Stimulated activated CD4-positive, alpha-beta T cell treated with anti-CD3 and anti-CD28 coated beads, Interleukin-1b, Interleukin-23, amount 100 ng/mL, for 1 hour (primary cell): Measurements from ENCODE around the gene POLR3E.
"Not testable (repeated sequence)": the region's sequence is repeated elsewhere in the genome, so short reads cannot be mapped to it uniquely, and the experiment has no call there.

Experiments
- DNase-seq, 2 donors: peaks; one replicate each; pipeline ENCODE4 v3.0.0-alpha.2; 2020; ENCODE audit warnings: low read depth in 2 of 2

Gene POLR3E

DNA sequence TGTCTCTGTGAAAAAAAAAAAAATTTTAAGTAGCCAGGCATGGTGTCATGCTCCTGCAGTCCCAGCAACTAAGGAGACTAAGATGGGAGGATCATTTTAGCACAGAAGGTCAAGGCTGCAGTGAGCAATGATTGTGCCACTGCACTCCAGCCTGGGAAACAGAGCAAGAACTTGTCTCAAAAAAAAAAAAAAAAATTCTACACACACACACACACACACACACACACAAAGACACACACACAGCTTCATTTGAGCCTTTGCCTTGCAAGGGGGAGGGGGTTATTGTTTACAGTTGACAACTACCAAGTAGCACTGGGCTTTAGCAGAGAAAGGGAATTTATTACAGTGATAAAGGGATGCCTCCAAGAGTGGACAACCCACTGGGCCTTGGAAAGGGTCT lies 4.9 kb upstream of the POLR3E start:
- DNase-seq, result no peak

DNA sequence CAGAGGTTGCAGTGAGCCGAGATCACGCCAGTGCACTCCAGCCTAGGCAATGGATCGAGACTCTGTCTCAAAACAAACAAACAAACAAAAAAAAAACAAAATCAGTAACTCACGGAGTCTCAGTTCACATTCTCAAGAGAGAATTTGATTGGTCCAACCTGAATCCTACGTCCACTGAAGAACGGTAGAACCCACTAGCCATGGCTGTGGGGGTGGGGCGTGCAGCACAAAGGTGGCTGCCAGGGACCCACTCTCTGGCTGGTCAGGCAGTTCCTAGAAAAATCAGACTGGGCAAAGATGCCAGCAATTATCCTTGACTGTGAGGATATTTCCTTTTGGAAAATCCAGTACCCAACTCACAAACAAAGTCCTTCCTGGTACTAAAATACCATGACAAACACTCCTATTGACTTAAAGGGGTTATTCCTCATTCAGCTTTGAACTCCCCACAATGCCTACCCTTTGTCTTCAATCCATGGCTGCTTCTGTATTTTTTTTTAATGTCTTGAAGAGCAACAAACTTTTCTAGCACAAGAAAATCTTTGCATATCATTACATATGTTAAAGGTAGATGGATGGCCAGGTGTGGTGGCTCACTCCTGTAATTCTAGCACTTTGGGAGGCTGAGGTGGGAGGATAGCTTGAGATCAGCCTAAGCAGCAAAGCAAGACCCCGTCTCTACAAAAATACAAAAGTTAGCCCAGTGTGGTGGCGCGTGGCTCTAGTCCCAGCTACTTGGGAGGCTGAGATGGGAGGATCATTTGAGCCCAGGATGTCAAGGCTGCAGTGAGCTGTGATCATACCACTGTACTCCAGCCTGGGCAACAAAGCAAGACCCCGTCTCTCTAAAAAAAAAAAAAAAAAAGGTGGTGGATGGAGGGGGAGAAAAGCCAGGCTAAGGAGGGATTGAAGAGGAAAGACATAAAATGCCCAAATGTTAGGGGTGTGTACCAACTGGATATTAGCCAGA lies 3.8 kb upstream of the POLR3E start:
- no peak for DNase-seq

DNA sequence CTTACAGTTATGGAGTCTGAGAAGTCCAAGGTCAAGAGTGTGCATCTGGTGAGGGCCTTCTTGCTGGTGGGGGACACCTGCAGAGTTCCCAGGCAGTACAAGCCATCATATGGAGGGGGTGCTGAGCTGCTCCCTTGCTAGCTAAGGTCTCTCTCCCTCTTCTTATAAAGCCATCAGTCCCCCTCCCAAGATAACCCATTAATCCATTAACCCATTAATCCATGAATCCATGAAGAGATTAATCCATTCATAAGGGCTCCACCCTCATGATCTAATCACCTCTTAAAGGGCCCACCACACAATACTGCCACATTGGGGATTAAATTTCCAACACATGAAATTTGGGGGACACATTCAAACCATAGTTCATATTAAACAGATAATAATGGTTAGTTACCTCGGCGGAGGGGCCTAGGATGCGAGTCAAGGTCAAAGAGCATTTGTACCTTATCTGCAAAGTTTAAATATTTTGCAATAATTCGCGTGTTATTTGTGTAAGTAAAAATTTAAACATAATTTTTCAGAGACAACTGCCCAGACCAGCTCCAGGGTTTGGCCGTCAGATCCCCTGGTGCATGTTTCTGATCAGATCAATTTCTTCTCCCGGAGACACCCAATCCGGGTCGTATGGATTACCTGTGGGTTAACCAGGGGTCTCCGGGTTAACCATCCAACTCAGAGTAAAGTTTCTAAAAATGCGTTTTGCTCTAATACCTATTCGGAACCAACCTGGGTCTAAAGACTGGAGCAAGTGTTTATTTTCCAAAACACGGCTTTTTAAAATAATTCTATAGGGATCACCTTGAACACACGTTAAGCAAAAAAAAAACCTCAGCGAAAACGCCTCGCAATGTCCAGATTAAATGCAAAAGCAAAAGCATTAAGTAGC lies 740 bp upstream of the POLR3E start:
- DNase-seq, result no peak

DNA sequence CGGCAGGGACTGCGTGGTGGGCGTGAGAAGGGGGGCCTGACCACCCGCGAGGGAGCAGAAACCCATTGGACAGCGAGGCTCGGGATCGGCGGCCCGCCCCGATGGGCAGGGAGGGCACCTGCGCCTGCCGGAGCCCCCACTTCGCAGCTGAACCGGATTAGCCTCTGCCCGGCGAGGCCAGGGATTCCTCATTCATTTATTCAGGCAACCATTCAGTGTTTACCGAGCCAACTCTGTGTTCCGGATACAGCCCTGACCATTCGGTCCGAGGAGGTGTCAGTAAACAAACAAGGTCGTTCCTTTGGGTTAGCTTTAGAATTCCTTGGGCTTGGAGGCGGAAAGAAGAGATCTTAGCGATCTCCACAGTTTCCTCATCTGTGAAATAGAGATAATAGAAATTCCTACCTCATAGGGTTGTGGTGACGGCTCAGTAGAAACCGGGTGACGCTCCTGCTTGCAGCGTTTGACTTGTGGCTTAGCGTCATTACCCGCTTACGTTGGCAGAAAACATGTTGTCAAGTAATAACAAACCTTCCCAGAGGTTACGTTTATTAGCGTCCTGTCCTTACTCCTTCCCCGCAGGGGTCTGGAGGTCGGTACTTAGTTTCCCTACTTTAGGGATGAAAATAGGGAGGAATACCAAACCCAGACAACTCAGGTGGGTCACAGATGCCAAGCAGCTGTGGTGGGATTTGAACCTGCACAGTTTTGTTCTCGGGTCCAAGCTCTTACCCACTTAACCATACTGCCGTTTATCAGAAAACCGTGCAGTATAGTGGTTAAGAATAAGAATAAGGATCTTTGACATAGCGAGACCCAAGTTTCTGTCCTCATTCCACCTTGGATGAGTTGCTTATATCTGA lies 893 bp downstream of the POLR3E start:
- DNase-seq, result peak; percentile 32 to 49

DNA sequence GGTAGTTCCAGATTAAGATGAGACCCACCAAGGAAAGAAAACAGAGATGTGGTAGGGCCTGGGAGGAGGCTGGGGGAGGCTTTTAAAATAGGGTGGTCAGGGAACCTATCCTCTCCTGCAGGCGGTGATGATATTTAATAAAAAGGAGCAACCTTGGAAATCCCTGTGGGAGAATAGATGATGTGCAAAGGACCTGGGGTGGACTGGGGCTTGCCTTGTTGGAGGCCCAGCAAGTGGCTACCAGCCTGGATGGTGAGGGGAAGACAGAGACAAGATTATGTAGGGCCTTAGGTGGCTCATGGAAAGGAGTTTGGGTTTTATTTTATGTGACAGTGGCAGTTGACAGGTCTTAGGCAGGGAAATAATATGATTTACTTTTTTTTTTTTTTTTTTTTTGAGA lies 1.8 kb downstream of the POLR3E start:
- DNase-seq, result no peak

DNA sequence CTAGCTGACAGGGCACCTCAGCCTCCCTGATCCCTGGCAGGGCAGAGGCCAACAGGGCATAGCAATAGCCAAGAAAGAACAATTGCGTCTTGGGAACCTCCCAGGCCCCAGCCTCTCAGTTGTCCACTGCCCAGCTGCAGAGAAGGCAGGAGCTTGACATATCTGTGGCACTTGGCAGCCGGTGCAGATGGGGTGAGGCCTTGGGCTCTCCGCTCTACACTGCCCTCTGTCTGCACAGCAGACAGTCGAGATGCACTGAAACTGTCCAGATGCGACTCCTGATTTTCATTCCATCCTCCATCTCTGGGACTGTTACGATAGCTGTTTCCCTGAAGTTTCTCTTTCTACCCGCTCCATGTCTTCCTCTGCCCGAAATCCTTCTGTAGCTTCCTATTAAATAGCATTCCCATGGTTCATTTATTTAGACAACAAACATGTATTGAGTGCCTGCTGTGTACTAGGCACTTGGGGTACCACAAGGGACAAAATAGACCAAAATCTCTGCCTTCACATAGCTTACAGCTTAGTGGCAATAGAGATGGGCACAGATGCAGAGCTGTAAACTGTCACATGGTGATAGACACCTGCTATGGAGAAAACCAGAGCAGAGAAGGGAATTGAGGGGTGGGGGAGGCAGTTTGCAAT lies 3.3 kb downstream of the POLR3E start:
- no peak for DNase-seq

DNA sequence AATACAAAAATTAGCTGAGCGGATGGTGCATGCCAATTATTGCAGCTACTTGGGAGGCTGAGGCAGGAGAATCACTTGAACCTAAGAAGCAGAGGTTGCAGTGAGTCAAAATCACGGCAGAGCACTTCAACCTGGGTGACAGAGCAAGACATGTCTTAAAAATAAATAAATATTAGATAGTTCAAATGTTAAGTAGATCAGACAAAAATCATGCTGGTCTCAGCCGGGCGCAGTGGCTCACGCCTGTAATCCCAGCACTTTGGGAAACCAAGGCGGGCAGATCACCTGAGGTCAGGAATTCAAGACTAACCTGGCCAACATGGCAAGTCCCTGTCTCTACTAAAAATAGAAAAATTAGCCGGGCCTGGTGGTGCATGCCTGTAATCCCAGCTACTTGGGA lies 4.2 kb downstream of the POLR3E start:
- DNase-seq, result not testable (repeated sequence)

DNA sequence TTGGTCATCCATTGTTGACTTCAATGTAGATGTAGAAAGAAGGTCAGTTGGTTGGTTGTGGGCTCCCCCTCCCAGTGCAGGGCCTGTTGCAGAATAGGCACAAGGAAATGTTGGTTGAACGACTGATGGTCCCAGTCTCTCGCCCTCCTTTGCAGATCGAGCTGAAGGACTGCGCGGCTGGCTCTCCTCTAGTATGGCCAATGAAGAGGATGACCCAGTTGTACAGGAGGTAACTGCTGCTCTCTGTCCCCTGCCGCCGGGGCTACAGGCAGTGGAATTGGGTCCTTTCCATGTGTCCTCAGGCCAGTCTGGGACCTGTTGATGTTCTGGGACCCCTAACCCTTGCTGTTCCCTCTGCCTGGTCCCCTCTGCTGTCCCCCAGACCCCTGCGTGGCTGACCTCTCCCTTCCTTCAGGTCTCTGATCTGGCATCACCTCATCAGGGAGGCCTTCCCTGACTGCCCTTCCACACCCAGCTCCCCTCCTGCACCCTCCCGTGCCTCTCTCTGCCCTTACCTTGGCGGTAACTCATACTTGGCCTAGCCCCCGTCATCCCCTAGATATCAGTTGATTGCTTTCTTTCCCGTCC lies 5.7 kb downstream of the POLR3E start:
- DNase-seq, result no peak

DNA sequence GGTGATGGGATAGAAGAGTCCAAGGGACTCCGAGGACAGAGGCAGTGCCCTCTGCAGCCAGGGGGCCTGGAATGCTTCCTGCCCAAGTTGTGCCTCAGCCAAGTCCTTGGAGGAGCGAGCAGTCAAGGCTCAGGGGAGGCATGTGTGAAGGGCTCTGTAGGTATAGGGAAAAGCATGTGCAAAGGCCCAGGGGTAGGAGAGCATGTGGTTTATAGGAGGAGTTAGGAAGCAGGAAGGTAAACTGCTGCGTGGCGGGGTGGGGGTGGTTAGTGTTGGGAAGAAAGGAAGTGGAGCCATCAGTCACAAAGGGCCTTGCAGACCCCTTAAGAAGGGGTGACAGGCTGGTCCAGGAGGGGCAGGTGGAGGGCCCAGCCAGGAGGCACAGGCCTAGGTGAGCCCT lies 7.2 kb downstream of the POLR3E start:
- no peak for DNase-seq

DNA sequence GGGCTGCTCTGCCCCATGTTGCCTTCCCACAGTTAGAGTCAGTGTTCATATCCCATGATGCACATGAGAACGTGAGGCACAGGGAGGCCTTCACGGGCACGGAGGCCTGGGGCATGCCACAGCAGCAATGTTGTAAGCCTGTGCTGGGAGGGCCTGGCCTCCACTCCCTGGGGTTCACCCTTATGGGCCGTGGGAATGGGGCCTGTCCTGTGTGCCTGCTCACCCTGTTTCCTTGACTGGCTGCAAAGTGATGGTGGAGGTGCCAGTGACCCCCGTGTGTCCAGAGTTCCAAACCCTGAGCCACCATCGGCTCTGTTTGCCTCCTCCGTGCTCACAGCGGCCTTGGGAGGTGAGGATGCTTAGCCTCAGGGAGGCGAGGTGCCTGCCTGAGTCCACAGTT lies 9.6 kb downstream of the POLR3E start:
- no peak for DNase-seq

DNA sequence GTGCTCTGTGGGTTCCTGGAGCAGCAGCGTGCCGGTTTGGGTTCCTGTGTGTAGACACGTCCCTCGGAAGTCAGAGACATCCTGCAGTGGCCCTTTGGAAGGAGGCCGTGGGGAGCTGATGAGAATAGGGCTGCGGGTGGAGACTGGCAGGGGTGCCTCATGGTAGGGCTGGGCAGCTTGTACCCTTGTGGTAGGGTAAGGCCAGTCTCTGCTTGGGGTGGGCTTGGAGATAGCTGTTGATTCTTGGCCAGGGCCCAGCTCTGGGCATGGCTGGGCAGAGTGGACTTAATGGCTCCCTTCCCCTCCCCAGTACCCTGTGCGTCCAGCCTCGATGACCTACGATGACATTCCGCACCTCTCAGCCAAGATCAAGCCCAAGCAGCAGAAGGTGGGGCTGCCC lies 10.6 kb downstream of the POLR3E start:
- DNase-seq, result no peak

DNA sequence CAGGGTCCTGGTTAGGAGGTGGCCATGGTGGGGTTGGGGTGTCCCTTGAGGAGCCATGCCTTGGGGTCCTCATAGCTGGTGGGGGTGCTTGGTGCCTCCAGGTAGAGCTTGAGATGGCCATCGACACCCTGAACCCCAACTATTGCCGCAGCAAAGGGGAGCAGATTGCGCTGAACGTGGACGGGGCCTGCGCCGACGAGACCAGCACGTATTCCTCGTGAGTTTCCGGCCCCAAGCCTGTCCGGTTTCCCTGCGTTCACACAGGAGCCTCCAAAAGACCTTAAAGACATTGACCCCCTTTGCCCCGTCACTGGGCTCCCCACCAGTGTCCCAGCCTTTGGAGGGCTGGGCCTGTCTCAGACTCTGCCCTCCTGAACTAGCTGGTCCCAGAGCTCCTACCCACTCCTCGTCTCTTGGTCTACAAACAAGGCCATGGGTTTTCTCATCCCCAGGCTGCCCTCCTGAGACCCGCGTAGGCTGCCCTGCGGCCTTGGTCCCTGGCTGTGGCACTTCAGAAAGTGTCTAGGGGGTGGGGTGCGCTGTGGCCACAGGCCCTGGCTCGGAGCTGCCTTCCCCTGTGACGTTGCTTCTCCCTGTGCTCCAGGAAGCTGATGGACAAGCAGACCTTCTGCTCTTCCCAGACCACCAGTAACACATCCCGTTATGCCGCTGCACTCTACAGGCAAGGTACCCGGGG lies 11.8 kb downstream of the POLR3E start:
- DNase-seq, result no peak

DNA sequence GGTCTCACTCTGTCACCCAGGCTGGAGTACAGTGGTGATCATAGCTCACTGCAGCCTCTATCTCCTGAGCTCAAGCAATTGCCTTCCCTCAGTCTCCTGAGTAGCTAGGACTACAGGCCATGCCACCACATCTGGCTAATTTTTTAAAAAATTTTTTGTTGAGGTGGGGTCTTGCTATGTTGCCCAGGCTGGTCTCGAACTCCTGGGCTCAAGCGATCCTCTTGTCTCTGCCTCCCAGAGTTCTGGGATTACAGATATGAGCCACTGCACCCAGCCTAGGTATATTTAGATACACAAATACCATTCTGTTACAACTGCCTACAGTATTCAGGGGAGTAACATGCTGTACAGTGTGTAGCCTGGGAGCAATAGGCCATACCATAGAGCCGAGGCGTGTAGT lies 14.3 kb downstream of the POLR3E start:
- no peak for DNase-seq

DNA sequence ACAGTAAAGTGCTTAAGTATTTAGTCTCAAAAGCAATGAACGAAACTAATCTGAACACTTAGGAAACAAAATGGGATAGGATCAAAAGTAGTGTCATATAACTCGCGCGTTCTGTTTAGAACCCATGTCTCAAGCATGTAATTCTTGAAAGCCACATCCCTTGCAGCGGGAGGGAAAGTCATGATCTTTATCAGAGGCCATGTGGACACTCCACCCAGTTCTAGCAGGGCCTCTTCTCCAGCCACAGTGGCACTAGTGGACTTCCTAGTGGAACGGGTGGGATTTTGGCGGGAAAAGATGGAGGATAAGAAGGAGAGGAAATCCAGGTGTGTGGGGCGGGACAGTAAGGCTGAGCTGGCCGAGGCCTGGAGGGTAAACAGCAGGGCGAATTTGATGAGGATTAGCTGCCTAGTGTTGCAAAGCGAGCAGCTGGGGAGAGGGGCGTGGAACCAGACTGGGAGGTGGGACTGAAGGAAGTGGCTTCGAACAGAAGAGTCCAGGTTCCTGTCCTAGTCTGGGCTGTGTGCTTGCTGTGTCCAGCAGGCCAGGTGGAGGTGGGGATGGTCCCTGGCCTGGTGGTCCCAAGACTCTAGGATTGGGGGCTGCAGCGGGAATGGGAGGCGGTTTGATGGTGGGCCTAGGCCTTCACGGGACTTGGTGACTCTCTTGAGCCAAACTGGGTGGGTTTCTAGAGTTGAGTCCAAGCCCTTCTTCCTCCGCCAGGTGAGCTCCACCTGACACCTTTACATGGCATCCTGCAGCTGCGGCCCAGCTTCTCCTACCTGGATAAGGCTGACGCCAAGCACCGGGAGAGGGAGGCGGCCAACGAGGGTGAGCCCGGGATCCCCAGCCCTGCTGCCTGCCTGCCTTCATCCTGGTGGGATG lies 15.9 kb downstream of the POLR3E start:
- DNase-seq, result no peak

DNA sequence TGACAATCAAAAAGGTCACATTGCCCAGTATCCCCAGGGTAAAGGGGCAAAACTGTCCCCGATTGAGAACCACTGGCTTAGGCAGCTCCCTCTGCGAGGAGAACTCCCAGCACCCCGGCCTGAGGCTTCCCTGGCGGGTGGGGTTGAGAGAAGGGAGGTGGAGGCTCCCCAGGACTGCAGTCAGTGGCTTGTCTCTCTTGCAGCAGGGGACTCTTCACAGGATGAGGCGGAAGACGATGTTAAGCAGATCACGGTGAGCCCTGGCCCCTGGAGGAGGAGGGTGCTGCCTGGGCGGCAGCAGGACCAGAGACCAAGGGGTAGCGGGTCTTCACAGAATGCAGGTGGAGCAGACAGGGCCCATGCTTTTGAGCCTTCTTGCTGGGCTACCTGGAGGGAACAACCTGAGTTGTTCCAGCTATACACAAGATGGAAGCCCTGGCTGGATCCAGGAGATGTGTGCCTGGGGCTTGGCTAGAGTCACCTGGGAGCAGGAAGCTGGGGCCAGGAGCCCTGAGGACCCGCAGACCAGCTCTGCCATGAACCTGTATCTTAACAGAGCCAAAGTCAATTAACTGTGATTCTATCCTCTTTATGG lies 16.8 kb downstream of the POLR3E start:
- DNase-seq, result no peak

DNA sequence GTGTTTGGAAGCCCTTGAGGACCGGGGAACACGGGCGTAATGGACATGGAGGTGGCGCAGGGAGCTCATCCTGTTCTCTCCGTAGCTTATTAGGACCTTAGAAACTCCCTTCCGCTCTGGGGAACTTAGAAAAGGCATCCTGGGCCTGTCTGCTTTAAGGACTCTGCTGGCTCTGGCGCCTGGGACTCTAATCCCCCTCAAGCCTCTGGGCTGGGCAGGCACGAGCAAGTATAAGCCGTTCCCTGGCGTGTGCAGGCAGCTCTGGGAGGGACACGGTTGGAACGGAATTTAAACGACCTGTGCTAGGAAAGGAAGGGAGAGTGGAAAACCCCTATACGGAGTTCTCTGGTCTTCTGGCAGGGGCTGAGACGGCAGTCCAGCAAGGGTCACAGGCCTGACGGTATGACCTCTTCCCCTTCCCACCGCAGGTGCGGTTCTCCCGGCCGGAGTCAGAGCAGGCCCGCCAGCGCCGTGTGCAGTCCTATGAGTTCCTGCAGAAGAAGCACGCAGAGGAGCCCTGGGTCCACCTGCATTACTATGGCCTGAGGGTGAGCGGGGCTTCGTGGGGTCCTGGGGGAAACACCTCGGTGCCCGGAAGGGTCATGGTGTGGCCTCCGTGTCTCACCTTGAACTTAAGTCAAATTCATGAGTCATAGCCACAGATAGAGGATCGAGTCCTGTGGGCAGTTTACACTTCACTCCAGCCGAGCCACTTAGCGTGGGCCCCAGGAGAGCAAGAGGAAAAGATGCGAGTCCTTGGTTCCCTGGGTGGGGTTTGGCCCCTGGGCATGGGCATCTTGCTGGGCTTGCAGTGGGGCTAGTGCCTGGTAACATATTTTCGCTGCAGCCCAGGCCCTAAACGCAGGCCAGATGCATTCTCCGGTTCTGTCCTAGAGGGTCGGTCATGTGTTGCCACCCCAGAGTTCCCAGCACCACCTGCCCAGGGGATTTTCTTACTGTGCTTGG lies 17.7 kb downstream of the POLR3E start:
- no peak for DNase-seq

DNA sequence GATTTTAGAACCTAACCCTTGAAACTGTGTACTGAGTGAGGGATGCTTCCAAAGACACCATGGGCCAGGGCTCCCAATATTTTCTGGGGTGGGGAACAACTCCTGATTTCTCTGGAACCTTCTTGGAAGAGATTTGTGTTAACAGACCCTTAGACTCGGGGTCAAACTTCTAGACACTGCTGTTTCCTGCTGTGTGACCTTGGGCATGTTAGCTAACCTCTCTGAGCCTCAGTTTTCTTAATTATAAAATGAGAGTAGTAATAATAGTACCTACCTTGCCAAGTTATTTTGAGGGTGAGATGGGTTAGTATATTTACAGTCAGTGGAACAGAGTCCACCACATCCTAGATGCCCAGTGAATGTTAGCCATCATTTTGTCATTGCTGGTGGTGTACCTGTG lies 18.8 kb downstream of the POLR3E start:
- no peak for DNase-seq

DNA sequence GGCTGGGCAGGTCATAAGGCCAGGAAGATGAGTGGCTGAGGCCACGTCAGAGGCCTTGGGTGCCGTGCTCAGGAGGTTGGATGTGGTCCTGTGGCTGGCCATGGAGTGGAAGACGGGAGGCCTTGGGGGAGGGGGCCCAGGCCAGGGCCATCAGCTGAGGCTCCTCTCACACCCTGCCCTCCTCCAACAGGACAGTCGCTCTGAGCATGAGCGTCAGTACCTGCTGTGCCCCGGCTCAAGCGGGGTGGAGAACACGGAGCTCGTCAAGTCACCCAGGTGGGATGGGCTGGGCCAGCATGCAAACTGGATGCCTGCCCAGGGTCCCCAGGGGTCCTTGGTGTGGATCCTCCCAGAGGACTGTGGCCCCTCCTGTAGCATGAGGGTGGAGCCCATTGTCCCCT lies 19.2 kb downstream of the POLR3E start:
- DNase-seq, result no peak
